HG03439 (cell line): ENCODE data around the gene DBX2.
"Not testable (repeated sequence)": the region's sequence is repeated elsewhere in the genome, so short reads cannot be mapped to it uniquely, and the experiment has no call there.

Source experiments
- ATAC-seq: cut with Tn5 transposase; IDR thresholded peaks from one replicate; pipeline ENCODE4 v1.9.1; 2021; ENCODE audit warnings: mild to moderate bottlenecking, moderate library complexity; ENCODE audit not compliant: unreplicated experiment

The DBX2 gene

DNA sequence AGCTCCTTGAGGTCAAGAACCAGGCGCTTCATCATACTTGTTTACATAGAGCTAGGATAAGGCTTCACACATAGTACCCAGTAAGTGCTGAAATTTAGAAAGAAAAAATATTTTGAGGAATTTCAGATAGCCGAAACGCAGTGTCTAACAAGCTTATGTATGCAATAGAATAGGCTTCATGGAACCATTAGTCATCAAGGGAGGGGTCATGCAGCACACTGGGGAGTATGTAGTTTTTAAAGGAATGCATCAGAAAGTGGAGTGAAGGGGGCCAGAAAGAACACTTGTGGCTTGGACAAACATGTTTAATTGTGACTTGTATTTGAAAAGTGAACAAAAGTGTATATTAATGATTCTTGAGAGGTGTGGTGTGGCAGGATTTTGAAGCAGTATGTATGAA lies 38.1 kb downstream of the DBX2 start:
- ATAC-seq = no peak

DNA sequence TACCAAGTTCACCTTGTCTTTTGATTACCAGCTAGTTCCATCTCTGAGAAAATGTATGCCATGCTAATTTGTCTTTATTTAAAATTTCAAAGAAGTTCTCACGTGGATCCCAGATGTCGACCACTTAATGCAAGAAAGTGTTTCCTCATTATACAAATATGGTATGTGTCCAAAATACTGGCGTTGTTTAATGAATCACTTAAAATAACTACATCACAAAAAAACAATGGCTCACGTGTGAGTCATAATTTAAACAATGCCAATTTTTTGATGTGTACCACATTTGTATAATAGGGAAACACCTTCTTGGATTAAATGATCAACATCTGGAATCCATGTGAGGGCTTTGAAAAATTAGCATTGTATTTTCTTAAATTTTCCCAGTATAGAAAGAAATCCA lies 40.8 kb downstream of the DBX2 start:
- no peak for ATAC-seq

- ATAC-seq = no peak
Measured at GRCh38 chr12:45008211-45008610, 42.7 kb downstream of the DBX2 start.

GRCh38 chr12:44999355-44999754 lies 51.5 kb downstream of the DBX2 start:
- ATAC-seq = no peak

- no peak for ATAC-seq
Measured at GRCh38 chr12:44993161-44993560, 57.7 kb downstream of the DBX2 start.

DNA sequence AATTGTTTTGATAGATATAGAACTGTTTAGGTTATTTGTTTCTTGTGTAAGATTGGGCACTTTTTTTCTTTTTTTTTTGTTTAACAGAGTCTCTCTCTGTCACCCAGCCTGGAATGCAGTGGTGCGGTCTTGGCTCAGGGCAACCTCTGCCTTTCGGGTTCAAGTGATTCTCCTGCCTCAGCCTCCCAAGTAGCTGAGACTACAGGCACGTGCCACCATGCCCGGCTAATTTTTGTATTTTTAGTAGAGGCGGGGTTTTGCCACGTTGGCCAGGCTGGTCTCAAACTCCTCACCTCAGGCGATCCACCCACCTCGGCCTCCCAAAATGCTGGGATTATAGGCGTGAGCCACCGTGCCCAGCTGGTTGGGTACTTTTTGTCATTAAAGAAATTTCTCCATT lies 66.0 kb downstream of the DBX2 start:
- not testable (repeated sequence) for ATAC-seq

GRCh38 chr12:44979918-44980317 lies 71.0 kb downstream of the DBX2 start:
- ATAC-seq = no peak

DNA sequence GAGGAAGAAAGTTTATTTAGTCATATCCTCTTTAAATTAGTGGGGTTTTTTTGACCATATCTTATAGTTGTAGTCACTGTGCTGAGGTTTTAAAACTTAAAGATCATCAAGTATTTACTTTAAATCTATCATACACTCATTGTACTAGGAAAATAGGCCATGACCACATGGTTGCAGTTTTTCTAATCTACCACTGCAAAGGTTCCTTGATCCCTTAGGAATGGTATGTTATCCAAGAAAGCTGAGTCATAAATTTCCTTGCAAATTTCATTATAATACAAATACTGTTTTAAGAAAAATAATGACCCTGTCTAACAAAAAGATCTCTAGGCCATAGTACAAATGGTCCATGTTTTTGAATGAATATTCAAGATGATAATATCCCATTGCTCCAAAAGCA lies 74.7 kb downstream of the DBX2 start:
- ATAC-seq = no peak

GRCh38 chr12:44972746-44973421 lies 78.0 kb downstream of the DBX2 start:
- no peak for ATAC-seq

GRCh38 chr12:44968965-44969364 lies 81.9 kb downstream of the DBX2 start:
- no peak for ATAC-seq
